ENCODE data around the gene ANO4.
"Not testable (repeated sequence)": the region's sequence is repeated elsewhere in the genome, so short reads cannot be mapped to it uniquely, and the experiment has no call there.

GRCh38 chr12:101145777-101146431 is 351.3 kb downstream of the ANO4 start:
- TF ChIP-seq ZFP30 (CRISPR knock-in tag; IDR thresholded peaks at IDR 0.05); PATZ1 (CRISPR knock-in tag; IDR thresholded peaks at IDR 0.05; ENCODE audit: borderline replicate concordance); CSRNP3 (CRISPR knock-in tag; IDR thresholded peaks at IDR 0.05); PPARA (CRISPR knock-in tag; IDR thresholded peaks at IDR 0.05; ENCODE audit: borderline replicate concordance); ZFP3 (CRISPR knock-in tag; IDR thresholded peaks at IDR 0.05); RARB (CRISPR knock-in tag; IDR thresholded peaks at IDR 0.05); BACH2 (CRISPR knock-in tag; IDR thresholded peaks at IDR 0.05; ENCODE audit: borderline replicate concordance); ESRRG (CRISPR knock-in tag; IDR thresholded peaks at IDR 0.05); ZNF70 (CRISPR knock-in tag; IDR thresholded peaks at IDR 0.05): not testable (repeated sequence)
